Sigmoid colon (tissue), 4 donors: ENCODE measurements around the gene TCERG1L.

Experiments used
- EP300 ChIP-seq, 4 donors: sonication (generic); formaldehyde crosslinking; IDR thresholded peaks; one replicate each; pipeline ENCODE4 v1.6.1; 2017; ENCODE audit warnings: antibody characterized with exemption in 4 of 4
- POLR2A ChIP-seq, 2 donors: fragments of 450-650 bp; IDR thresholded peaks; one replicate each; pipeline ENCODE4 v1.6.1; 2016; ENCODE audit warnings: antibody characterized with exemption in 2 of 2, mild to moderate bottlenecking in 2 of 2, moderate library complexity in 2 of 2
- POLR2AphosphoS5 ChIP-seq, 4 donors: sonication (generic); formaldehyde crosslinking; IDR thresholded peaks; one replicate each; pipeline ENCODE4 v1.6.1; 2017; ENCODE audit warnings: antibody characterized with exemption in 4 of 4
- TF ChIP-seq, protein P1 (sequence below), 4 experiments: fragments of 450-650 bp in 3 of 4; fragments of 200-600 bp in 1 of 4; IDR thresholded peaks; one replicate each; pipeline ENCODE4 v1.5.1; 2016 to 2019; ENCODE audit warnings: antibody characterized with exemption in 4 of 4, mild to moderate bottlenecking in 3 of 4, moderate library complexity in 2 of 4

GRCh38 chr10:131115321-131115720, 196.2 kb downstream of the TCERG1L start:
- TF ChIP-seq, protein P1, sequence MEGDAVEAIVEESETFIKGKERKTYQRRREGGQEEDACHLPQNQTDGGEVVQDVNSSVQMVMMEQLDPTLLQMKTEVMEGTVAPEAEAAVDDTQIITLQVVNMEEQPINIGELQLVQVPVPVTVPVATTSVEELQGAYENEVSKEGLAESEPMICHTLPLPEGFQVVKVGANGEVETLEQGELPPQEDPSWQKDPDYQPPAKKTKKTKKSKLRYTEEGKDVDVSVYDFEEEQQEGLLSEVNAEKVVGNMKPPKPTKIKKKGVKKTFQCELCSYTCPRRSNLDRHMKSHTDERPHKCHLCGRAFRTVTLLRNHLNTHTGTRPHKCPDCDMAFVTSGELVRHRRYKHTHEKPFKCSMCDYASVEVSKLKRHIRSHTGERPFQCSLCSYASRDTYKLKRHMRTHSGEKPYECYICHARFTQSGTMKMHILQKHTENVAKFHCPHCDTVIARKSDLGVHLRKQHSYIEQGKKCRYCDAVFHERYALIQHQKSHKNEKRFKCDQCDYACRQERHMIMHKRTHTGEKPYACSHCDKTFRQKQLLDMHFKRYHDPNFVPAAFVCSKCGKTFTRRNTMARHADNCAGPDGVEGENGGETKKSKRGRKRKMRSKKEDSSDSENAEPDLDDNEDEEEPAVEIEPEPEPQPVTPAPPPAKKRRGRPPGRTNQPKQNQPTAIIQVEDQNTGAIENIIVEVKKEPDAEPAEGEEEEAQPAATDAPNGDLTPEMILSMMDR (IDR thresholded peaks at IDR 0.05): no peak
- TF ChIP-seq POLR2AphosphoS5 (IDR thresholded peaks at IDR 0.05): no peak
- TF ChIP-seq POLR2A (IDR thresholded peaks at IDR 0.05): no peak
- TF ChIP-seq EP300 (IDR thresholded peaks at IDR 0.05): no peak
